ENCODE data around the gene DNAJC21. TPM values are rescaled to one million over a fixed set of nuclear protein-coding genes. Genes with fewer than 3 reads are reported as not detected.

The DNAJC21 gene
- polyA plus RNA-seq (2012; ENCODE audit: insufficient read length, low read depth): 29.6 TPM

DNA sequence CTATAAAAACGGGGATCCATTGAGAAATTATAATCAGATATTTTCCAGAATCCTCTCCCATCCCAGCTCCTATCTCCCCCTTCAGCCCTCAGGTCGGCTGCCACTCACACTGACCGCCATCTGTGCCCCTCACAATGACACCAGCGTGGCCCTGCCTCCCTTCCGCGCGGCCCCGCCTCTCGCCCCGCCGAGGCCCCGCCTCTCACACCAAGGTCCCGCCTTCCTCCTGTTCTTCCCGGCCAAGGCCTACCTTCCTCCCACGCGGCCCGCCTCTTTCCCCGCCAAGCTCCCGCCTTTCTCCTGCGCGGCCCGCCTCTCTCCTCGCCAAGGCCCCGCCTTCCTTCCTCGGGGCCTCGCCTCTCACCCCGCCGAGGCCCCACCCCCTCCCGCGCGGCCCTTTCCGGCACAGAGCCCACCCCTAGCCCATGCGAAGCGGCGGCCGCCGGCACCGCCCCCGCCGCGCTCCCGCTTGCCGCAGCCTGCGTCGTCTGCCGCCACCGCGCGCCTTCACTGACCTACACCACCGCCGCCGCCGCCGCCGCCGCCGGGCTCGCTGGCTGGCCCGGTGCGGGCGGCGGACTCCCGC is at the start of gene DNAJC21:
DNAJC21 (plus strand) TSS at position 426 of the 586 bp plus-strand sequence. CDS start 261 bp downstream, outside the sequence.
- TF ChIP-seq SIN3A (IDR thresholded peaks at IDR 0.05; ENCODE audit: borderline replicate concordance, insufficient read depth, low read length) (no peak), POLR2AphosphoS5 (IDR thresholded peaks at IDR 0.05; ENCODE audit: low read depth, low read length) (no peak; the same call in 1 of the 2 replicates), FOXP2 (optimal IDR thresholded peaks at IDR 0.05; ENCODE audit: borderline replicate concordance, extremely low read depth, extremely low read length, insufficient read depth) (peak; percentile 78)
- TF ChIP-seq, protein P1, sequence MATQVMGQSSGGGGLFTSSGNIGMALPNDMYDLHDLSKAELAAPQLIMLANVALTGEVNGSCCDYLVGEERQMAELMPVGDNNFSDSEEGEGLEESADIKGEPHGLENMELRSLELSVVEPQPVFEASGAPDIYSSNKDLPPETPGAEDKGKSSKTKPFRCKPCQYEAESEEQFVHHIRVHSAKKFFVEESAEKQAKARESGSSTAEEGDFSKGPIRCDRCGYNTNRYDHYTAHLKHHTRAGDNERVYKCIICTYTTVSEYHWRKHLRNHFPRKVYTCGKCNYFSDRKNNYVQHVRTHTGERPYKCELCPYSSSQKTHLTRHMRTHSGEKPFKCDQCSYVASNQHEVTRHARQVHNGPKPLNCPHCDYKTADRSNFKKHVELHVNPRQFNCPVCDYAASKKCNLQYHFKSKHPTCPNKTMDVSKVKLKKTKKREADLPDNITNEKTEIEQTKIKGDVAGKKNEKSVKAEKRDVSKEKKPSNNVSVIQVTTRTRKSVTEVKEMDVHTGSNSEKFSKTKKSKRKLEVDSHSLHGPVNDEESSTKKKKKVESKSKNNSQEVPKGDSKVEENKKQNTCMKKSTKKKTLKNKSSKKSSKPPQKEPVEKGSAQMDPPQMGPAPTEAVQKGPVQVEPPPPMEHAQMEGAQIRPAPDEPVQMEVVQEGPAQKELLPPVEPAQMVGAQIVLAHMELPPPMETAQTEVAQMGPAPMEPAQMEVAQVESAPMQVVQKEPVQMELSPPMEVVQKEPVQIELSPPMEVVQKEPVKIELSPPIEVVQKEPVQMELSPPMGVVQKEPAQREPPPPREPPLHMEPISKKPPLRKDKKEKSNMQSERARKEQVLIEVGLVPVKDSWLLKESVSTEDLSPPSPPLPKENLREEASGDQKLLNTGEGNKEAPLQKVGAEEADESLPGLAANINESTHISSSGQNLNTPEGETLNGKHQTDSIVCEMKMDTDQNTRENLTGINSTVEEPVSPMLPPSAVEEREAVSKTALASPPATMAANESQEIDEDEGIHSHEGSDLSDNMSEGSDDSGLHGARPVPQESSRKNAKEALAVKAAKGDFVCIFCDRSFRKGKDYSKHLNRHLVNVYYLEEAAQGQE (IDR thresholded peaks at IDR 0.05; ENCODE audit: insufficient read depth in 1 of 2, low read depth in 2 of 2, low read length in 2 of 2): no peak

DNA sequence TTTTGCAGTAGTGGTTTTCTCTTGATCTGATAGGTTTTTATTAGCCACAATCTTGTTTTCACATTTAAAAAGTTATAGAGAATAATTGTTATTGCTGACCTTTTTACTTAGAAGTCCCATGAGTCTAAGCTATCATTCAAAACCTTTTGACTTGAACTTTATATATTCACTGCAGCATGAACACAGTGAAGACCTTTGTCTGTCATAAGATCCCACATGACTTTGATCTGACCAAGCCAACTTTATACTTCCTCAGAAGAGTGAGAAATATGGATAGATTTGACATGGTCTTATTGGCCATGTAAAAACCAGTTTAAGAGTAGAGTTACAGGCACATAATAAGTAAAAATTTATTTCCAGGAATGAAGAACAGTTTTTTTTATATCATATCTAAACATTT is 48.1 kb upstream of the DNAJC21 start:
- TF ChIP-seq POLR2AphosphoS5 (IDR thresholded peaks at IDR 0.05; ENCODE audit: low read depth, low read length) (no peak), FOXP2 (optimal IDR thresholded peaks at IDR 0.05; ENCODE audit: borderline replicate concordance, extremely low read depth, extremely low read length, insufficient read depth) (no peak), TAF1 (IDR thresholded peaks at IDR 0.05; ENCODE audit: borderline replicate concordance, insufficient read depth, low read length) (no peak), SIN3A (IDR thresholded peaks at IDR 0.05; ENCODE audit: borderline replicate concordance, insufficient read depth, low read length) (no peak)
- TF ChIP-seq, protein P1 (IDR thresholded peaks at IDR 0.05; ENCODE audit: insufficient read depth in 1 of 2, low read depth in 2 of 2, low read length in 2 of 2): no peak

DNA sequence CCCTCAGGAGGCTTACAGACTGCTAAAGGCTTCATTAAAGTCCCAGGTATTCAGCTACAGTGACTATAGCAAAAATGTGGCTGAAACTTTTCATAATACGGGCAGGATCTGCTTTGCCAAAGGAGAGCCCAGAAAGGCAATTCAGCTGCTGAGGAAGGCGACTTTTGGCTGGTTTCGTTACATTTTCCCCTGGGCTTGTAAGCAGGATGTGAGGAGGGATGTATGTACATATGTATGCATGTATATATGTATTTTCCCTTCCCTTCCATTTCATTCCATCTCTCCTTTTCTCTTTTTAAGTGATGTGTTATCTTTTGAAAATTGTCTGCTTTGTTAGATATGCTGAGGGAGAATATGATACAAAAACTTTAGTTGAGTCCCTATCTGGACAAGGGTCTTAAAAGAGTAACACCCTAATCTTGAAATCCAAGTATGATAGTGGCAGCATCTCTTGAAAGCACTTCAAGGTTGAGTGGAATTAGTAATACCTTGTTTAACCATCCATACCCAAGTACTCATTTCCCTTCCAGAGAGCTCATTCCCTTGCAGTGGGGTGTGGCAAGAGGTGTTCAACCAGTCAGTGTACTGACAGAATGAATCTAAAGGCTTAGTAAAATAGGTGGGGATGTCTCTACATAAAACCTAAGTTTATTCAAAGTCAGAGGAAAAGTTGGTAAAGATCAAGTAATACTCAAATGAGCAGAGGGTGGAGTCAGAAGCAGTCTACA is 42.8 kb upstream of the DNAJC21 start:
- TF ChIP-seq SIN3A (IDR thresholded peaks at IDR 0.05; ENCODE audit: borderline replicate concordance, insufficient read depth, low read length) (no peak), FOXP2 (optimal IDR thresholded peaks at IDR 0.05; ENCODE audit: borderline replicate concordance, extremely low read depth, extremely low read length, insufficient read depth) (no peak), TAF1 (IDR thresholded peaks at IDR 0.05; ENCODE audit: borderline replicate concordance, insufficient read depth, low read length) (no peak)

DNA sequence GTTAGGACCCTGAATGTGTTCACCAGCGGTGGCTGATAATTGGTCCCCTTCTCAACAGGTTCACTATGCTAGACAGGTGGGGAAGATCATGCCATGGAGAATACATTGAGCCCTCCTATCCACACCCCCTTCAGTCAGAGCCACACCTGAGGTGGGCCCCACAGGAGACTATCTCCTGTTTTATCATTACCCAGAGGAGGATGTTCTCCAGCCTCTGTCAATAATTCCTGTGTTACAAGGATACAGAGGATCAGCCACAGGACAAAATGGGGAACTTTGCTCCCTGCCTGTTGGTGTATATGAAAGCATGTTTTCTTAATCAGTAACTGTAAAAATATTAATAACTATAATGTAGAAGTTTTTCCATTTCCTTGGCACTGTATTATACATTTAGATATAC is 40.0 kb upstream of the DNAJC21 start:
- no peak for TF ChIP-seq FOXP2 (optimal IDR thresholded peaks at IDR 0.05; ENCODE audit: borderline replicate concordance, extremely low read depth, extremely low read length, insufficient read depth)
- no peak for TF ChIP-seq TAF1 (IDR thresholded peaks at IDR 0.05; ENCODE audit: borderline replicate concordance, insufficient read depth, low read length)
- no peak for TF ChIP-seq POLR2AphosphoS5 (IDR thresholded peaks at IDR 0.05; ENCODE audit: low read depth, low read length)

DNA sequence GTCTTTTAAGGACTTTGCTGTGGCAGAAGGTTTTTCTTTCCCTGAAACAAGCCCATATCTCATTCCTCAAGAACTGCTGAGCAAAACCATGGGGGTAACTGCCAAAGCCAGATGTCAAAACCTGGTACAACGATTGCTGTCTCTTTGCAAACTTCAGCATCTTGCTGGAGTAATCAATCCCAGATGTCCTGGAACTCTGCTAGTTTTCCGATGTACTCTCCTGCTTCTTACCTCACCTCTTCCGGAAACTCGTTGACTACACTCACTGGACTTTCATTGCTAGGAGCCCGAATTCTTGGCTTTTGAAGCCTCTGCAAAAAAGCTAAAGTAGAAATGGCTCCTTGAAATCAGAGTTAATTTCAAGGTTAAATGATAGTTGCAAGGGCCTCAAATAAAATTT is 37.4 kb upstream of the DNAJC21 start:
- TF ChIP-seq POLR2AphosphoS5 (IDR thresholded peaks at IDR 0.05; ENCODE audit: low read depth, low read length) (no peak), FOXP2 (optimal IDR thresholded peaks at IDR 0.05; ENCODE audit: borderline replicate concordance, extremely low read depth, extremely low read length, insufficient read depth) (no peak), TAF1 (IDR thresholded peaks at IDR 0.05; ENCODE audit: borderline replicate concordance, insufficient read depth, low read length) (no peak), SIN3A (IDR thresholded peaks at IDR 0.05; ENCODE audit: borderline replicate concordance, insufficient read depth, low read length) (no peak; the same call in 1 of the 2 replicates)
- TF ChIP-seq, protein P1 (IDR thresholded peaks at IDR 0.05; ENCODE audit: insufficient read depth in 1 of 2, low read depth in 2 of 2, low read length in 2 of 2): no peak

DNA sequence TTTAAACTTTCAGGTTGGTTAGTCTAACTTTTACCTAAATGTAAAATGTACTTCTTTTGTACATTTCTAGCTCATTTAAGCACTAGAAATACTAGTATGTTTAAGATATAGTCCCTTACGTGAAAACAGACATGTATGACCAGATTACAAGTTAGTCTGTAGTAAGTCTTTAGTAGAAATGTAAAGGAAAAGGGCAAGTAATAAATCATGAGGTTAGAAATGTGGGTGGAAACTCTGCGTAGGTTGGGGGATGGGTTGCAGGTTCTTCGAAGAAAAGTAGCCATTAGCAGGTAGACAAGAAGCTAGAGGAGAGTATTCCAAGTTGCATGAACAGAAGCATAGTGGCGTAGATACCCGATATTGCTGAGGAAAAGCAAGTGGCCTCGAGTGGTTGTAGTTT is 36.9 kb upstream of the DNAJC21 start:
- TF ChIP-seq TAF1 (IDR thresholded peaks at IDR 0.05; ENCODE audit: borderline replicate concordance, insufficient read depth, low read length): no peak
- no peak for TF ChIP-seq SIN3A (IDR thresholded peaks at IDR 0.05; ENCODE audit: borderline replicate concordance, insufficient read depth, low read length)
- TF ChIP-seq, protein P1 (IDR thresholded peaks at IDR 0.05; ENCODE audit: insufficient read depth in 1 of 2, low read depth in 2 of 2, low read length in 2 of 2): no peak
- TF ChIP-seq FOXP2 (optimal IDR thresholded peaks at IDR 0.05; ENCODE audit: borderline replicate concordance, extremely low read depth, extremely low read length, insufficient read depth): no peak
- no peak for TF ChIP-seq POLR2AphosphoS5 (IDR thresholded peaks at IDR 0.05; ENCODE audit: low read depth, low read length)
